Stimulated activated CD4-positive, alpha-beta T cell treated with anti-CD3 and anti-CD28 coated beads, Interleukin-15, amount 100 ng/mL, for 24 hours (primary cell): ENCODE measurements around the gene C1QTNF6.

Experiments
- DNase-seq: peaks from one replicate; pipeline ENCODE4 v3.0.0-alpha.2; 2020

The C1QTNF6 gene

GRCh38 chr22:37138849-37139561, 49.0 kb downstream of the C1QTNF6 start:
- peak; percentile 45 for DNase-seq

DNA sequence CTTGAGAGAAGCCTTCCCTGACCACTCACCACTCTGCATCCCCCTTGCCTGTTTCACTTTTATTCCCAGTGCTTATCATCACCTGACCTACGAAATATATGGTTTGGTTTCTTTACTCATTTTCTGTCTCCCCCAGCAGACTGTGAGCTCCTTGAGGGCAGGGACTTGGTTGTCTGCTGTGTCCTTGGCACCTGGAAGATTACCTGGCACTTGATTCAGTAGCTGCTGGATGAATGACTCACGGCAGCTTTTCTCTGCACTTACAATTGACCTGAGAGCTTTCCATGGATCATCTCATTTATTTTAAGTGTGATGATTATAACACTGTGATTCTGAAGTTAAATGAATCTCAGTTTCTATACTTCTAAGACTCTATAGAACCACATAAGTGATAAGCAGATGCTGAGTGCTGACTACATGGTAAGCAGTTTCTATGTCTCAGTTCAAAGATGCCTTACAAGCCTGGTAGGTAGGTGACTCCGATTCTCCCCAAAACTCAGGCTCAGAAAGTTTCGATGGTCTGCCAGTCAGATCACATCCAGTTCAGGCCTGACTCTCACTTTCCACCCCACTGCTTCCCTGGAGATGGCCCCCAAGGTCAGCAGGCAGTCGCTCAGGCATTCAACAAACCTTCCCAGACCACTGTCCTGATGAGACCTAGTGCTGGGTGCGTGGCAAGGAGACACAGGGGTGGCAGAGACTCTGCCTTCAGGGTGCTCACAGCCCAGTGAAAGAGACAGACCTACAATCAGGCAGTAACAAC, 50.0 kb downstream of the C1QTNF6 start:
- DNase-seq: peak; percentile 75

DNA sequence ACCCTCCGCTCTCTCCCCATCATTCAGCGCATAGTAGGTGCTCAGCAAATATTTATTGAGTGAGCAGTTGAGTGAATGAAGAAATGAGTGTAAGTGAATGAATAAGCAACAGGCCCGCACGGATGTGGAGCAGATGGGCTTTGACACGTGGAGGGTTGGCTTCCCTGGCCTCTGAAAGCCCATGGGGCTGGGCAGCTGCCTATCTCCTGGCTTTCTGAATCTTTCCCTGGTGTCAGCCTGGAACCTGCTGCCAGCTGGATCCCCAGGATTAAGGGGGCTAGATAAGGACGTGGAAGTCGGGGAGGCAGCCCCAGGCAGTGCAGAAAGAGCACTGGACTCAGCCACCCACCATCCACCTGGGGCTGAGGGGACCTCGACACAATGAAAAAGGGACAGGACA, 50.9 kb downstream of the C1QTNF6 start:
- no peak for DNase-seq

GRCh38 chr22:37135023-37135422, 53.0 kb downstream of the C1QTNF6 start:
- no peak for DNase-seq

DNA sequence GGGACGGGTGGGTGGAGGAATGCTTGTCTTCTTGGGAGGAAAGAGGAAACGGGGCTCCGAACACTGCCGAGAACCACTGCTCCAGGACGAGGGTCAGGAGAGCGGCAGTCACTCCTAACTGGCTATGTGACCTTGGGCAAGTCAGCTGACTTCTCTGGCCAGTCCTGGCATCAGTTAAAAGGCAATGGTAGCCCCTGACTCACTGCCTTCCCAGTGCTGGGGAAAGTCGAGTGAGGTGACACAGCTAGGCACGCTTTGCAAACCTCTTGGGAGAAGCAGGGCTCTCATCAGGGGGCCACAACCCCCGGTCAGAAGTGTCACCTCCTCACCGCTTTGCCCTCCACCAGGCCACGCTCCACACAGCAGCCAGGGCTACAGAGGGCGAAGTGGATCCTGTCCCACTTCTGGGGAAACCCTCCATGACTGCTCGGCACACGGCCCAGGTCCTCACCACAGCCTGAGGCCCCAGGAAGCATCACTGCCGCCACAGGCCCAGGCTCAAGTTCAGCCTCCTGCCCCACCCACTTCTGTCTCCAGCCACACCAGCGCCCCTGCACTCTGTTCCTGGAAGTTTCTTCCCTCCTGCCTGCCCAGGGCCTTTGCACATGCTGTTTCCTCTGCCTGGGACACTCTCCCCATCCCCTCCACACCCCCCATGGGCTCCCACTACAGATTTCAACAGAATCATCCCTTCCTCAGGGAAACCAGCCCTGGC, 54.6 kb downstream of the C1QTNF6 start:
- DNase-seq: no peak

- DNase-seq: no peak
Observed at GRCh38 chr22:37132773-37133172, 55.3 kb downstream of the C1QTNF6 start.
